OCI-M2 (cell line): ENCODE measurements around the gene HHIPL1.

Source experiments
- DNase-seq: peaks from one replicate; lab custom pipeline; 2025; ENCODE audit not compliant: unreplicated experiment; lab: John Stamatoyannopoulos, UW

The HHIPL1 gene

DNA sequence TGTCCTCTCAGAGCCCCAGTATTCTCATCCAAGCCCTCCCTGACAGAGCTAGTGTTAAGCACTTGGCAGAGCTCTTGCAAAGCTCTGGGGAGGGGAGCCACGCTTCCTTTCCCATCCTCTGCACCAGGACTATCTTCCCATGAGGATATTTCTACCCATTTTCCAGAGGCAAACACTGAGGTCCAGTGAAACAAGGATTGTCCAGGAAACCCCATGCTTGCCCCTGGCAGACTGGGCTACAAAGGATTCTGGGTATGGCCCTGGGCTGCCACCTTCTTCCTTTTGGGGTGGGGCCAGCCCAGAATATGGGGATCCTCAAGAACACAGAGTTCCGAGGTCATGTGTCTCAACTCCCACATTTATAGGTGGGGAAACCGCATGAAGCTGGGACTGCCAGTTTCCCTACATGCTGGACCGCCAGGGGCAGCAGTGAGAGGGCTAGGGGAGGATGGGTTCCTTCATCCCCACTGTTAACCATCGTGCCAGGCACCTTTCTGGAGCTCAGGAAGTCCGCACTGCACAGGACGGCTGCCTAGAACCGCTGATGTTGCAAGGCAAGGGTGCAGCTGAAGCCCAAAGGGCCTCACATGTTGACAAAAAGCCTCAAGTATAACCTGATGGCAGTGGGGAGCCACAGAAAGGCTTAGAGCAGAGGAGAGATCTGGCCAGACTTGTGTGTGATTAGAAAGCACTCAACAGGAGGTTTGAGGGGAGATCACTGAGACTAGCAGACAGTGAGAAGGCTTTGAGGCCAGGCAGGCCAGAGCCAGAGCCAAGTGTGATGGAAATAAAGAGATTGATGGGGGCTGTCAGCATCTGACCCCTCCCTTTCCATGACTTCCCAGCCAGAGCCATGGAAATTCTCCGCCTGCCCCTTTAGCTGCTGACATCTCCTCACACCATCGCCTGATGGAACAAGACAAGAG is 35.4 kb upstream of the HHIPL1 start:
- no peak for DNase-seq

- no peak for DNase-seq
These were observed 33.3 kb upstream of the HHIPL1 start for GRCh38 chr14:99611646-99612045.

- DNase-seq, result no peak
These were observed 32.7 kb upstream of the HHIPL1 start for GRCh38 chr14:99612071-99612737.

GRCh38 chr14:99612738-99613330 is 32.1 kb upstream of the HHIPL1 start:
- no peak for DNase-seq

DNA sequence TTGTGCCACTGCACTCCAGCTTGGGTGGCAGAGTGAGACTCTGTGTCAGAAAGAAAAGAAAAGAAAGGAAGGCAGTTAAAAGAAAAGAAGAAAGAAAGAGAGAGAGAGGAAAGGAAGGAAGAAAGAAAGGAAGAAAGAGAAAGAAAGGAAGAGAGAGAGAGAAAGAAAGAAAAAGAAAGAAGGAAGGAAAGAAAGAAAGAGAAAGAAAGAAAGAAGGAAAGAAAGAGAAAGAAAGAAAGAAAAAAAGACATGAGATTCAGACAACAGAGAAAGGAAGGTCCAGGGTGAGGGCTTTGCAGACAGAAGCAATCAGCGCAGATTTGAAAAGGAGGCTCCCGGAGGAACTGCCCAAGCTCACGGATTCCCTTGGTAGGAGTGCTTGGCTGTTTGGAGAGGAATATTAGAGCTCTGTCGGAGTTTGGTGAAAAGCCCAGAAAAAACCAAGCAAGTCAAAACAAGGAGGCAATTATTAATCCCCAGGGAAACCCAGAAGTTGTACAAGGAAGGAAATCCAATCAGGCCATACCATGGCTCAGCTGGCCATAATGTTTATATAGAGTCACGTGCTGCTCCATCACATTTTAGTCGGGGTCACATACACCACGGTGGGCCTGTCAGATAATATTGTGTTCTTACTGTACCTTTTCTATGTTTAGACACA is 29.3 kb upstream of the HHIPL1 start:
- no peak for DNase-seq

DNA sequence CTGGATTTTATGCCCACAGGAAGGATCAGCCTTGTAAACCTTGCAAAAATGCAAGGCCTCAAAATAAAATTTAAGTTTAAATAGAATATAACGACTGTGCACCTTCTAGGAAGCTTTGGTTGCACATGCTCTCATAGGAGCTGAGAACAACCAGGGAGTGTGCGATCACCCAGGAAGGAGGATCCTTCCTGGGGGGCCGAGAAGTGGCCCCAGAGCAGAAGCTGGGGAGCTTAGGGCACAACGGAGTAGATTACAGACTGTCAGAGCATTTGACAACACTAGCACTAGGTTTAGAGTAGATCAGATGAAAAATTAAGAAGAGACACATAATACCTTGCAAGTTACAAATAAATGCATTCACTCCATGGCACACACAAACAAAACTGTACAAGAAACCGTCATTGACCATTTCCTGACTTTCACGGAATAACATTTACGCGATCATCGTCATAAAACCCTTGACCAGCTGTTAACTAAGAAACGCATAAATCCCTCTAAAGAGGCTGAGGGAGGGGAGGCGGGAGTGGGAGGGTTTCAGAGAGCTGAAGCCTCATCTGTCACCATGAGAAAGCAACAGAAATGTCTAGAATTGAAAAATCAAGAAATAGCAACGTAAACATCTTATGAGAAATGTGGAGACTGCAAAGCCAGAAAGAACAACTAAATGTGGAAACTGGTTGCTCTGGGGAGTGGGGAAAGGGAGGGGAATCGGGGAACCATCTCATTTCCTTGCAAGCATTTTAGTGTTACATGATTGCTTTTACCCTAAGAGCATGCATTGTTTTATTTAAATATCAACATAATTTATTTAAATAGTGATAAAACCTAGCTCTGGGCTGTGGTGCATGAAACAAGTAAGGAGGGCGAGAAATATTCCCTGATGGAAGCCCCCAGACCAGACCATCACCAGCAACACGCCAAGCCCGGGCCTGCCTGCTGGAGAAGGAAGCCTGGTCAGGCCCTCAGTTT is 27.8 kb upstream of the HHIPL1 start:
- DNase-seq, result no peak

GRCh38 chr14:99619835-99620834 is 24.8 kb upstream of the HHIPL1 start:
- DNase-seq, result no peak

DNA sequence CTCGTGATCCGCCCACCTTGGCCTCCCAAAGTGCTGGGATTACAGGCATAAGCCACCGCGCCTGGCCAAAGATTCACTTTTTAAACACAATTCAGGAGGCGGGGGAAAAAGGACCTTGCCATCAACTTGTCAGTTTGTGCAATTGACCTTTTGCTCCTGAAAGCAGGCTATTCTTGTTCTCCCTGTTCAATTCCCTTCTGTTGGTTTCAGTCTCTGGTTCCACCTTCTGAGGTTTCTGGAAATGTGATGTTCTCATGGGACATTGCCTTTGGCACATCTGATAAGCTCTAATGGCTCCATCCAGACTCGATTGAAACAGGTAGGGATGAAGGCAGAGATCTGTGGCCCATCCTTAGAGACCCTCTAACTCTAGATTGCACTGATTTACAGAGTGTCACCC is 23.0 kb upstream of the HHIPL1 start:
- no peak for DNase-seq

- DNase-seq, result no peak
These were observed 20.9 kb upstream of the HHIPL1 start for GRCh38 chr14:99624024-99624423.

DNA sequence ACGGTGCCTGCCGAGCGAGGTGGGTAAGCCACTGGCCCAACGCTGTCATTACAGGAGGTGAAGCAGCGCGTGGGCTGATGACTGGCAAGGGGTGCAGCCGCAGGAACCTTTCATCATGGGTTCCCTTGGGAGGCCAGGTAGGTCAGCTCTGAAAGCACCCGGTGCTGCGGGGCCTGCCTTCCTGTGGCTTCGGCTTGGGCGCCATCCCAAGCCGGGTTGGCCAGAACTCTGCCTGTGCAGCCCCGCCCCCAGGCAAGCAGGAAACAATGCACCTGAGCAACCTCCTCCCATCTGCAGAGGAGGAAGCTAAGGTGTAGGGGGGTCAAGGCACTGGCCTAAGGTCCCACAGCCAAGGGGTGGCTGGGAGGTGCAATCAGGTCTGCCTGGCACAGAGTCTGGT is 20.0 kb upstream of the HHIPL1 start:
- no peak for DNase-seq

- no peak for DNase-seq
These were observed 19.5 kb upstream of the HHIPL1 start for GRCh38 chr14:99625476-99625875.

- DNase-seq, result no peak
These were observed 18.8 kb upstream of the HHIPL1 start for GRCh38 chr14:99626041-99626648.

DNA sequence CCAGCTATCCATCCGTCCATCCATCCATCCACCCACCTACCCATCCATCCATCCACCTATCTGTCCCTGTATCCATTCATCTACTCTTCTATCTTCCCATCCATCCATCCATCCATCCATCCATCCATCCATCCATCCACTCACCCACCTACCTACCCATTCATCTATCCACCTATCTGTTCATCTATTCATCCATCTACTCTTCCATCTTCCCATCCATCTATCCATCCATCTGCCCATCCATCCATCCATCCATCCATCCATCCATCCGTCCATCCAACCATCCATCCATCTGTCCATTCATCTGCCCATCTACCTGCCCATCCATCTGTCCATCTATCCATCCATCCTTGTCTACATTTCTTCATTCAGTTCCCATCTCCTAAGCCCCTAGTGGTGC is 17.8 kb upstream of the HHIPL1 start:
- no peak for DNase-seq

GRCh38 chr14:99627510-99628381 is 17.2 kb upstream of the HHIPL1 start:
- DNase-seq, result no peak

- DNase-seq, result no peak
These were observed 15.9 kb upstream of the HHIPL1 start for GRCh38 chr14:99628887-99629618.

GRCh38 chr14:99630202-99630601 is 14.7 kb upstream of the HHIPL1 start:
- DNase-seq, result no peak

- no peak for DNase-seq
These were observed 12.4 kb upstream of the HHIPL1 start for GRCh38 chr14:99632410-99633035.
